GM18870 (cell line): ENCODE data around the gene EDAR.

Experiments used
- ATAC-seq: cut with Tn5 transposase; IDR thresholded peaks from one replicate; pipeline ENCODE4 v1.9.1; 2021; ENCODE audit warnings: moderate library complexity; ENCODE audit not compliant: unreplicated experiment

Gene EDAR

DNA sequence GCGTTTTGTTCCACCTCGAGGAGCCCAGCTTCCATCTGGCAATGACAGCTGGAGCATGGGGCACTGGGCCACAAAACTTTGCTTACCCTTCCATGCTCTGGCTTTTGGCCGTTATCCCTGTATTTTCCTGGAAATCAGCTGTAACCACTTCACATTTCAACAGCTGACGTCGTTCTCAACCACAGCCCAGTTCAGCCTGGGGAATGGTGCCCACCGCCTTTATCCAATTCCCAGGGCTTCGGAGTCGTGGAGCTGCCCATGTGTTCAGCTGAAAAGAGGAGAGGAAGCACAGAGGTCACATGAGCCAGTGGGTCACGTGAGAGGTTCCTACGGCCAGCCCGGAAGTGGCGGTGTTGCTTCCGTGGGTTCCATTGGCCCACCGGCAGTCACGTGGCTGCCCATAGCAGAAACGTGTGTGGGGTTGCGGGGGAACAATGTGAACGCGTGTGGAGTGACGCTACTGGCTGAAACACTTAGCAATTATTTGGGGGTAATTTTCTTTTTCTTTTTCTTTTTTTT, 16.7 kb upstream of the EDAR start:
- ATAC-seq, result no peak

DNA sequence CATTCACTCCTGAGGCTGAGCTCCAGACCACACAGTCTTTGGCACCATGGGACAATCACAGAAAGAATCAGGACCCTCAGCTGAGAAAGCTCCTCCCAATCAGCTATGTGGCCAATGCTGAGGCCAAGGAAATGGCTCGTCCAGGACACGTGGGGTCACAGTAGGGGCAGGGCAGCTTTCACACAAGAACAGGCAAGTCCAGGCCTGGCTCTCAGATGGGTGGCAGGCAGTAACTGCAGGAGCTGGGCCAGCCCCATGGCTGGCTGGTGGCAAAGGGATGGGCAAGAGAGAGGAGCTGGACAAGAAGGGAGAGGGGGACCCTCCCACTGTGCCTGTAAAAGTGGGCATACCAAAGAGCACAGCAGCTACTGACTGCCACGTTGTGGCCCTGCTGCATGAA, 12.2 kb upstream of the EDAR start:
- no peak for ATAC-seq

DNA sequence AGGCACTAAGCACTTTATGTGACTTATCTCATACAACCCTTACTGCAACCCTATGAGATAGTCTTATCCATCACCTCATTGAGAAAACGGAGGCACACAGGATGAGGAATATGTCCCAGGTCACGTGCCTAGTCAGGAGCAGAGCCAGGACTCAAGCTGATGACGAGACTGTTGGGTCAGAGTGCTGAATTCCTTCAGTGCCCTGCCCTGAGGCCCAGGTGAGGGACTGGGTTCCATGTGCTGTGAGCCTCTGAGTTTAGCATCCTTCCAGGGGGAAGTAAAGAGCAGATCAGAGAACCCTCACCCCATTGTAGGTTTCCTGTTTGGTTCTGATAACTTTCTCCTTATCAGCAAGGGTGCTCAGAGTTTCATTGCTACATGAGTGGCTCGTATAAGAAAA, 11.7 kb upstream of the EDAR start:
- ATAC-seq, result no peak

DNA sequence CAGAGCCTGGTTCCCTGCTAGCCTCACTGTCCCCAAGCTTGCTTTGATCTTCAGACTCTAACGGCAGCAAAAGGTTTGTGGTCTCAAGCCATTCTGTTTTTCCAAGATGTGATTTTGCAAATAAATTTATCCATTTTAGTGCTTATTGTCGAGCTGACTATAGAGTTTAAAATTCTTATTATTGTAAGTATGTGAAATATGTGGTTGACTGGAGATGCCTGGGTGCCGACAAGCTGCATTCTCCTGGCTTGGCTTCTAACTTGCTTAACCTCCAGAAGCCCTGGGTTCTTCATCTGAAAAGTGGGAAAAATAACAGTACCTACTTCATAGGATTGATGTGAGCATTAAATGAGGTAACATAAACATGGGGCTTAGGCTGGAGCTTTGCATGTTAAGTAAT, 9.9 kb upstream of the EDAR start:
- ATAC-seq, result no peak

DNA sequence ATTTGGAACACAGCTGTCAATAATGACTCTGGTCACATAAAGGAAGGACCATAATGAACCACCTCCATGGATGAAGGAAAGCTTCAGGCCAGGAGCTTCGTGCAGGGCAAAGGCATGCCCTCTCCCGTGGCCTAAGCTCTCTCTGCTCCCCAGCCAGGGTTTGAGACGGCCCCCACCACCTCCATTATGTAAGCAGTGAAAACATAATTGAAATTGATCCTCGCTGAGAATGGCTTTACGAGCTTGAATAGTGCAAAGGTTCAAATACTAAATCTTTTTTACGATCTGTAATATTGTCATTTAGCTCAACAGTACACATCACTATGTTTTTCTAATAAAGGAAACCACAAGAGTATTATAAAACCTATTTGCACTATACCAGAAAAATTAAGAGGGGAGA, 5.2 kb upstream of the EDAR start:
- ATAC-seq, result no peak

DNA sequence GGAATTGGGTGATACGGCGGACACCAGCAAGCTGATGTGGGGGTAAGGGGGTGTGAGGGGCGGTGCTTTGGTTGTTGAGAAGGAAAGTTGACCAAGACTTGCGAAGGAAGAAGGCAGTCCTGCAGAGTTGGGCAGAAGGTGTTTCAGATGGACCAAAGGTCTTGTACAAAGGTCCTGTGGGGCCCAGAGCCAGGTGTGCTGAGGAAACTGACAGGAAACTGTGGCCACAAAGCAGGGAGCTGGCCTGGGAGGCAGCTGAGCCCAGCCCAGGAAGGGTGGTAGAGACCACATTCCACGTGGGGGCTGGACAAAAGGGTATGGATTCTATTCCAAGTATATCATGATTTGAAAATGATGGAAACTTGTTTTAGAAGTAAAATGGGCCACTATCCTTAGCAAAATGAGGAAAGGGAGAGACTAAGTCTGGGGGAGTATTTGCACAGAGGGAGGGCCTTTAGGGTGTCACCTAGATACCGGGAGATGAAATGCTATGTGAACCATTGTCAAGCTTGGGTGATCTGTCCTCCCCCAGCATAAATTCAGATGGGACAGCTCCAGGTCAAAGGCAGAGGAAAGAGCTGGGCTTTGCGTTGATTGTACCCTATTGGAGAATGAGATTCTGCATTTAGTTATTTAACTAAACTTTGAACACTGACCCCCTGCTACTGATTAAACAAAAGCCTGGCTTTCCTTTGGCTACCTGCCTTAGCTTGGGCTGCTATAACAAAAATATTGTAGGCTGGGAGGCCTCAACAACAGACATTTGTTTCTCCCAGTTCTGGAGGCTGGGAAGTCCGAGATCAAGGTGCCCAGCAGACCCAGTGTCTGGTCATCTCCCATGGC, 4.3 kb upstream of the EDAR start:
- no peak for ATAC-seq

DNA sequence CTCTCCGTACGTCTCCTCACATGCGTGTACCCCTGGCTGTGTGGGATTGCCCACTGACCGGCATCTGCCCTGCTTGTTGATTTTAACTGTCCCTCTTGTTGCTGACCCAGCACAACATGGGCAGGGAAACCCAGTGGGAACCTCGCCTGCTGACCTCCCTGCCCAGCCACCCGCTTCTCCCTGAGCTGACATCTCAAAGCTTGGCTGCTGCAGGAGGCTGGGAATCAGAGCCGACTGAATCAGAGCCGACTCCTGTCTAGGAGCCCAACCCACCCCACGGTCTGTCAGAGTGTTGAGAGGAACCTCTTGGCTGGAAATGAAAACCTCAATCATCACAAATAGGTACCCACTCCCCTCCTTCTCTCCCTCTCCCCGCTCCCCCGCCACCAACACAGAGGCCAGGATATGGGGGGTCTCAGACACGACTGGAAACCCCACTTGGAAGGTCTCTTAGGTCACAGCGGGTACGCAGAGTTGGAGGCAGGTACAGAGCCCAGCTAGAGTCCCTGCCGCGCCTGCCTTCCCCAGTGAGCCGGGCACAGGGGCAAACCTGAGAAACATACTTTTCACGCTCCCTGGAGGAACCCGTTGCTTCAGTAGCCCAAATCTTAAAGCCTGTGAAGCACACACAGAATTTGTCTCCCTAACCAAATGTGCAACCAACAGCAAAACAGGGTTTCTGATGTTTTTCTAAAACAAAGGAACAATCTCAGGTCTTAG, 784 bp downstream of the EDAR start:
- no peak for ATAC-seq

DNA sequence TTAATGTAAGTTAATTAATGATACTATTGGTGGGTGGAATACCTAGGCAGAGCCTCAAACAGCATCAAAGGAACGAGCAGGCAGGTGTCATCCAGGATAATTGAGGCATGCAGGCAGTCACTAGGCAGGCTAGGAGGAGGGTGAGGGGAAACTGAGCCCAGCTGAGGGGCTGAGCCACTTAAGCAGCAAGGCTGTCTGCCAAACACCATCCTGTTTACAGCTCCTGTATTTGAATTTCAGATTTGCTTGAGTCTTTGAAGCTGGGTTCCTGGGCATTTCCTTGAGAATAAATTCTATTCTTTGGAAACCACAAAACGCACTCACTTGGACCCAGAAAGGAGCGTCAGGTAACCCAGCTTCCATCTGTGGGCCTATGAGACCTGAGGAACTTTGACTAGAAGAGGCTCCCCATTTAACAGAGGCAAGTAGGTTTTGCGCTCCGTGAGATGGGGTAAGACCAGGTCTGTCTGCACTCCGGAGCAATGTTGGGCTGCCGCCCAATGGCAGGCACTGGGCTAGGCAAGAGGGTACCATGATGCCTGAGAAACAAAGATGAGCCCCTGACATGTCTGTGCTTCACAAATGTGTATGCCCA, 2.0 kb downstream of the EDAR start:
- ATAC-seq, result no peak

DNA sequence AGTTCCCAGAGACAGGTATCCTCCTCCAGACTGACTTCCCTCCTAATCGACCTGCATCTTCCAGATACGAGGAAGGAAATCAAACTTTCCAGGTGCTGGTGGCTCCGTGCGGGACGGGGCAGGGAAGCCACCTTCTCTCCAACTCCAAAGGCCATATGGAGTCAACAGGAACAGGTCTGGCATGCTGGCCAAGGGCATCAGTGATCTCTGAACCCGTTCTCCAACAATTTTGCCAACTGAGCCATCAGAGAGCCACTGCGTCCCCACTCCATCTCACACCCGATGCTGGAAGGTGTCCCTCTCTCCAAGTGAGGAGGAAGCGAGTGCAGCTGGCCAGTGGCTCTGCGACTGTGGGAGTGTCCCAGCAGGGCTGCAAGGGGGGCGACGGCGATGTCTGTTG, 5.4 kb downstream of the EDAR start:
- ATAC-seq, result no peak

DNA sequence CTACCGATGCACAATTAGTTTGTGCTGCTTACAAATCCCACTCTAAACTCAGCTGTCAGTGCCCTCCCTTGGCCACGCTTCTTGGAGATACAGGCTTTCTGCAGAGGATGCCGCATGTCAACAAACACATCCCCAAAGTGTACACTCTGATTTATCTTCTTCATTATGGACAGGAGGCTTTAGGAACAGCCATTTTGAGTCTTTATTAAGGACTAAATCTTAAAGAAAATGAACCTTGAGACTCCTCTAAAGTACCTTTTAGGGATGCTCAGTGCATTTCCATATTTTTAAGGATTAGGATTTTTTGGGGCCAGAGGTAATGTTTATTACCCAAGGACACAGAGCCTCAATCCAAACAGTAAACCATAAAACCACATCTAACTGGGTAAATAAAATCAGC, 6.0 kb downstream of the EDAR start:
- no peak for ATAC-seq

DNA sequence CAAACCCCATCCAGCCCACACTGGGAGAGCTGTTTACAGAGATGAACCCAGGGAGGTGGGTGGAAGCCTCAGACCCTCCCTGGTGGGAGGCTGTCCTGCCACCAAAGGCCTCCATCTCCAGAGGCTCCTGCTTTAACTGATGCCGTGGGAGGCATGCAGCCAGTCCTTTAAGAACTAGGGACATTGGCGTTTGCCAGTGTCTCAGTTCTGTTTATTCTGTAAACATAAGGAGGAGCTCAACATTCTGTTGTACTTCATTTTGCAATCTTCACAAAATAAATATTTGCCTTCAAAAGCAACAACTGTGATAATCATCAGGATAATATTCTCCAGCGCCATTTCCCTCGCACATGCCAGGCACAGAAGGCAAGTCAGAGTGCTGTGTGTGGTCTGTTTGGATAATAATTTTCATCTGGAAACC, 6.8 kb downstream of the EDAR start:
- no peak for ATAC-seq

DNA sequence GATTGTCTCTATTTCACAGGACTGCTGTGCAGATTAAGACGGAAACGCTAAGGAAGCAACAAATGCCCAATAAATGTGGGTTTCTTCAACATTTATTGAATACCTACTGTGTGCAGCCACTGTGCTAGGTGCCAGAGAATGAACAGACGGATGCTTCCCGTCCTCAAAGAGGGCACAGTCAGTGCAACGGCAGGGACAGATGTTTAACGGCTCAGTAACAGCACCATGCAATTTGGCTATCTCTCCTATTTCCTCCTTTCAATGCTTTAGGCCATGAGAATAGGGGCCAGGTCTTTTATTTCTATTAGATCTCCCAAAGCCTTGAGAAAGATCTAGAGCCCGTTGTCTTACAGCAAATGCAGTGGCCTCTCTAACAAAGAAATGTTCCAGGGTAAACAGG, 7.2 kb downstream of the EDAR start:
- ATAC-seq, result no peak

DNA sequence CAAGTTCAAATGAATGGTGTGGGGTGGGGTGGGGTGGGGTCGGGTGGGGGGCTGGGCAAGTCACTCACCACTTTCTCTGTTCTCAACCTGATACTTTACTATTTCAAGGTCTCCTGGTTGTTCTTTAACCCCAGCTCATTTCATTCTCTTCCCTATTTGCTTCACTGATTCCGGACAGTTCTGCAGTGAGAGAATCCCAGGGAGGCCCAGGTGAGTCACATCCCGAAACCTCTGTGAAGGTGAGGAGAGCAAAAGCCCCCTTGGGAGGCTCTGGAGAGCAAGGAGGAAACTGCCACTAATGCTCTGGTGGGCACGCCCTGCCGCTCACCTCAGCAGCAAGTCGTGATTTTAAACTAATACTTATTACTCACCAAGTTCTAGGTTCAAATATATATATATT, 8.9 kb downstream of the EDAR start:
- no peak for ATAC-seq

DNA sequence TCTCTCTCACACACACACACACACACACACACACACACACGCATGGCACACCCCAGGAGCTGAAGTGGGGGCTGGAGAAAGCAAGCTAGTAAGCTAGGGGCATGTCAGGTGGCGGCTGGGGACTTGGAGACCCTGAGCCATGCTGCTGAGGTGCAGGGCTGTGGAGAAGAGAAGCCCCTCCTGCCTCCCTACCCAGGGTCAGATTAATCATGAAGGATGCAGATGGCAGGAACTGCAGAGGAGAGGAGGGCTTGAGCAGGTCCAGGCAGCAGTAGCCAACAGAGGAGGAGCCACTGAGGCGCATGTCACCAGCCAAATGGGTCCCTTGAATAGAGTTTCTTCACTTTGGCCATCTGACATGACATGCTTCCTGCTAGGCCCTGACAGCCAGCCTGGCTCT, 9.6 kb downstream of the EDAR start:
- no peak for ATAC-seq

DNA sequence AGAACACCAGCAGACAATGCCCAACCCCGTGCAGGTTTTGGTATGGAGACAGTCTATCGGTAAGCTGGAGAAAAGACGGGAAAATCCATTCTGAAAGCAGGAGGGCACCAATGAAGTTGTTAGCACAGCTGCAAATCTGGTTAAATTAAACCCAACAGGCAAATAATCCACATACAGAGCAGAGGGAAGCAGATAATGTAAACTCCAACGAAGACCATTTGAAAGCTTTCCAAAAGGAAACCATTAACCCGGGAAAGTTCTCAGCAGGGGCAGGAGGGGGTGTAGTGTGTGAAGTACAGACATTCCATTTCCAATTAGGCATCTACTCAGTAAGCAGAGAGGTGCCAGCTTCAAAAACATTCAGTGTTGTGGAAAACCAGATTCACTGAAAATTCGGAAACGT, 10.3 kb downstream of the EDAR start:
- no peak for ATAC-seq

DNA sequence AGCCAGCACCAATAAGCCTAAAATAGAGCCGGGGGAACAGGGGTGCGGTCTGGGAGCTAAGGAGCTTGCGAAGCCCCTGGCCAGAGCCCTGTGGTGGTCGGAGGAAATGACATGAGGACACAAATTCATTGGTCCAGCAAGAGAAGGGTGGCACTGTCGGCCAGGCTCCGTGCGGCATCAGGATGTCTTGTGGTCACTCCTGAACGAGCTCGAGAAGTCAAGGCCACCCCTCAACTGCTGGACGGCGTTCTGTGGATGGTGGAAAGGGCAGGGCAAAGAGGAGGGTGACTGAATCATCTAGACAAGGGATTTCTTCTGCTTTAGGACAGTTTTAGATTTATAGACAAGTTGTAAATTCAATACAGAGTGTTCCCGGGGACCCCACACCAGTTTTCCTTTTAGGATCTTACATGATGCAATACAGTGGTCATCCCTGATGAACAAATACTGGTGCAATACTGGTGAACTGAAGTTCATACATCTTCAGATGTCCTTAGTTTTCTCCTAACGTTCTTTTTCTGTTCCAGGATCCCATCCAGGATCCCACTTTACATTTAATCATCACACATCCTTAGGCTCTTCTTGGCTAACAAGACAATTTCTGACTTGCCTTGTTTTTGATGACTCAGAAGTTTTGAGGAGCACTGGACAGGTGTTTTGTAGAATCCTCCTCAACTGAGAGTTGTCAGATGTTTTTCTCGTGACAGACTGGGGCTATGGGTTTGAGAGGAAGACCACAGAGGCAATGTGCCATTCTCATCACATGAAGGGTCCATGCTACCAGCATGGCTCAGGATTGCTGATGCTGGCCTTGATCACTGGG, 13.2 kb downstream of the EDAR start:
- ATAC-seq, result no peak

DNA sequence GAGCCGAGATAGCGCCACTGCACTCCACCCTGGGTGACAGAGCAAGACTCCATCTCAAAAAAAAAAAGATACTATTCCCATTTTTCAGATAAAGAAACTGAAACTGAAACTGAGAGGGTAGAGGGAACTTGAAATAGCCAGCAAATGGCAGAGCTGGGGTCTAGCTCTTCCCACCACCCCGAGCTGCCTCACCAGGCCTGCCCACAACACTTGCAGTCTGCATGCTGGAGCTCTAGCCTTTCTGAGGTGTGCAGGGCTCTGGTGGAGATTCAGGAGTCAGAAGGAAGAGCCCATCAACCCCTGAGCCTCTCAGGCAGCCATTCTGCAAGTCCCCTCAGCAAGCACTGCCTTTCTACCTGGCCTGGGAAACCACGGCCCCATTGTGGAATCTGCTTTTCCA, 14.3 kb downstream of the EDAR start:
- ATAC-seq, result no peak

DNA sequence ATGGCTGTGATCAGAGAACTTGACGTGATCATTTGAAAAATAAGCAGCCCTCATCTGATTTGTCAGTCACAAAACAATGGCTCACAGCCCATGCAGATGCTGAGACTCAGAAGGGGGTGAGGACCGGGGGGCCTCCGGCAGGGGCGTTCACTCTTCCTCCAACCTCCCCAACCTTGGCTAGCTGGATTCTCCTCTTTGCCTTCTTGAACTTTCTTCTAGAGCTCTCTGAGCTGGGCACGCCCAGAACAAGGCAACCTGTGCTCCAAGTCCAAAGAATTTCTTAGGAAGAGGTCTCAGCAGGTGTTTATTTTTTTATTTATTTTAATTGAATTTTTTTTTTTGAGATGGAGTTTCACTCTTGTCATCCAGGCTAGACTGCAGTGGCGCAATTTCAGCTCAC, 16.4 kb downstream of the EDAR start:
- no peak for ATAC-seq

DNA sequence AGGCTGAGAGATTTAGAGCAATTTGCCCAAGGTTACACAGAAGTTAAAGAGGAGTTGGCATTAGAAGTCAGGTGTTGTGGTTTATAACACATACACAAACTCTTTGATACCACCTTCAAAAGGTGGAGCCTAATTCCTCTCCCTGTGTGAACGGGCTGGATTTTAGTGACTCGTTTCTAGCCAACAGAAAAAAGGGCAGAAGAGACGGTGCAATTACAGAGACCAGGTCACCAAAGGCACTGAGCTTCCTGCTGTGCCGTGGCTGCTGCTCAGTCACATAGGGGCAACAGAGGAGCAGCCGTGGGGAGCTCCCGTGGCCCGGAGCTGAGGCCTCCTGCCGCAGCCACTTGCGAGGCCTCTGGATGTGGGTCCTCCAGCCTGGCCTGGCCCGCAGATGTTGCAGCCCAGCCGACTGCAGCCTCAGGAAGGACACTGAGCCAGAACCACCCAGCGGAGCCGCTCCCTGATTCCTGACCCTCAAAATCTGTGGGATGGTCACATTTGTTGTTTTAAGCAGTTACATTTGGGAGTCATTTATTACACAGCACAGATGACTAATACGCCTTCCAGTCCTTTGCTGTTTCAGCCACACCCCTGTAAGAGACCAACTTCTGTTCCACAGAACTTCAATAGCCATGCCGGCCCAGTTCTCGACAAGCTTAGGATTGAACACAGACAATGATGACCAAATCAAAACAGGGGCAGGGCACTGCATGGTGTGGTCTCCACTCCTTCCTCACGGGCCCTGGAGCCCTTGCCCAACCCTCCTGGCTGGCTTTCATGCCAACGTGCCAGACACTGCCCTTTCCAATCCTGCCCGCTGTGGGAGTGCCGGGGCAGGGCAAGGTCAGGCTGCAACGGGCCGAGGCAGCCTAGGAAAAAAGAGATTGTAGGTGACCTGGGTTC, 17.1 kb downstream of the EDAR start:
- ATAC-seq, result no peak

DNA sequence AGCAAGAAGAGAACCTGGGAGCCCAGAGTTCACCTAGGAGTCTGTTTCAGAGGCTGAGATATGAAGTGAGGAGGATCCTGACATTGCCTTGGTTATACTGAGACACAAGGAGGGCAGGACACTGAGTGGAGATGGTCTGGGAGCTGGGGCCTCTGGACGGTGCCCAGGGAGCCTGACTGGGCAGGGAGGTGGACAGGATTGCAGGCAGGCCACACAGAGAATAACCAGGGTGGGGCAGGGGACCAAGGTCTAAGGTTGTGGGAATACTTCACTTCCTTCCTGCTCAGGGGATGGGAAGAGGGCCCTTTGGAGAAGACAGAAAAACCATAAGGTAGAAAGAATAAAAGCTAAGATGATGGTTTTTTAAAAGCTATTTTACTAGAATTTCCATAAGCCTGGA, 18.7 kb downstream of the EDAR start:
- no peak for ATAC-seq
